PC-3 (cell line): Measurements from ENCODE around the gene CHRNA5. TPM values are rescaled to one million over a fixed set of nuclear protein-coding genes. Genes with fewer than 3 reads are reported as not detected.
"Not testable (repeated sequence)": the region's sequence is repeated elsewhere in the genome, so short reads cannot be mapped to it uniquely, and the experiment has no call there.

Source experiments
- ATAC-seq: fragments of 200-7000 bp; cut with Tn5 transposase; 2 replicates; pipeline ENCODE4 v1.9.1; 2020; ENCODE audit warnings: mild to moderate bottlenecking, moderate library complexity
- Bru-seq: library from RNA; stranded (reverse); fragments of 400-500 nt; gene quantifications from one replicate; lab custom pipeline; 2021; lab: Mats Ljungman, UMichigan
- BruChase-seq, 2 experiments: library from RNA; stranded (reverse); fragments of 400-500 nt; gene quantifications; one replicate each; lab custom pipeline; 2021; lab: Mats Ljungman, UMichigan
- BruUV-seq: library from RNA; stranded (reverse); fragments of 400-500 nt; replicated peaks from 2 replicates; lab custom pipeline; 2021; lab: Mats Ljungman, UMichigan
- CTCF ChIA-PET: fragments of 300-600 bp; sonication (Branson Sonifier 250); formaldehyde crosslinking; loops from one replicate; lab custom pipeline; 2022; ENCODE audit warnings: antibody characterized with exemption; lab: Charles Lee
- POLR2A ChIA-PET: fragments of 300-600 bp; sonication (Branson Sonifier 250); formaldehyde crosslinking; loops from one replicate; lab custom pipeline; 2022; ENCODE audit warnings: antibody characterized with exemption; ENCODE audit not compliant: unreplicated experiment; lab: Charles Lee
- DNase-seq: peaks from one replicate; pipeline ENCODE4 v3.0.0-alpha.2; 2015
- H2AFZ ChIP-seq: fragments of 300-600 bp; sonication (generic); 2 replicates; pipeline ENCODE4 v1.6.0; 2016; ENCODE audit warnings: antibody characterized with exemption, low read length
- H3F3A ChIP-seq: fragments of 300-600 bp; sonication (generic); one replicate; pipeline ENCODE4 v1.6.0; 2017; ENCODE audit warnings: antibody characterized with exemption, low read length, control low read depth, mild to moderate bottlenecking; ENCODE audit not compliant: unreplicated experiment
- H3K27ac ChIP-seq: fragments of 300-600 bp; sonication (generic); 2 replicates; pipeline ENCODE4 v1.5.1; 2016; ENCODE audit warnings: mild to moderate bottlenecking, low read length
- H3K27me3 ChIP-seq: fragments of 300-600 bp; sonication (generic); 2 replicates; pipeline ENCODE4 v1.6.1; 2016; ENCODE audit warnings: low read length, mixed read lengths
- H3K36me3 ChIP-seq: fragments of 300-600 bp; sonication (generic); 2 replicates; pipeline ENCODE4 v1.6.1; 2016; ENCODE audit warnings: low read depth, mixed run types, low read length, mixed read lengths
- H3K4me1 ChIP-seq: fragments of 300-600 bp; sonication (generic); 2 replicates; pipeline ENCODE4 v1.5.1; 2016; ENCODE audit warnings: low read length; ENCODE audit not compliant: insufficient read depth
- H3K4me2 ChIP-seq: fragments of 300-600 bp; sonication (generic); 2 replicates; pipeline ENCODE4 v1.6.0; 2016; ENCODE audit warnings: low read length
- H3K4me3 ChIP-seq: fragments of 300-600 bp; sonication (generic); 2 replicates; pipeline ENCODE4 v1.5.1; 2016; ENCODE audit warnings: mild to moderate bottlenecking, low read length, mixed read lengths
- H3K79me2 ChIP-seq: fragments of 300-600 bp; sonication (generic); 2 replicates; pipeline ENCODE4 v1.6.1; 2017; ENCODE audit warnings: low read length, mixed read lengths
- H3K9ac ChIP-seq: fragments of 300-600 bp; sonication (generic); 2 replicates; pipeline ENCODE4 v1.6.0; 2016; ENCODE audit warnings: mild to moderate bottlenecking, low read length
- H3K9me2 ChIP-seq: fragments of 300-600 bp; sonication (generic); replicated peaks from 2 replicates; pipeline ENCODE4 v1.6.1; 2016; ENCODE audit warnings: mixed run types, low read length, mixed read lengths
- H3K9me3 ChIP-seq: fragments of 300-600 bp; sonication (generic); 2 replicates; pipeline ENCODE4 v1.6.1; 2016; ENCODE audit warnings: low read length, mixed read lengths
- H4K20me1 ChIP-seq: fragments of 300-600 bp; sonication (generic); 2 replicates; pipeline ENCODE4 v1.6.1; 2016; ENCODE audit warnings: low read length, mixed read lengths
- EZH2 ChIP-seq: fragments of 300-600 bp; sonication (generic); IDR thresholded peaks from one replicate; pipeline ENCODE4 v1.6.1; 2017; ENCODE audit warnings: antibody characterized with exemption, mild to moderate bottlenecking, low read length; ENCODE audit not compliant: unreplicated experiment
- EZH2phosphoT487 ChIP-seq: fragments of 300-600 bp; sonication (generic); IDR thresholded peaks from 2 replicates; pipeline ENCODE4 v1.6.1; 2018; ENCODE audit warnings: mild to moderate bottlenecking, antibody characterized with exemption, low read length, borderline replicate concordance
- intact Hi-C: fragments of 100-400 bp; cut with micrococcal nuclease; formaldehyde crosslinking; loops from 2 replicates; pipeline ENCODE4 v1.9.0; 2023
- long read RNA-seq: library from polyadenylated mRNA; unstranded; transcript quantifications from one replicate; pipeline ENCODE4 v2.0.0, GENCODE V29; 2021; ENCODE audit not compliant: unreplicated experiment
- total RNA-seq: library from RNA; depleted of rRNA; stranded (reverse); fragments of >200 nt; gene quantifications from 2 replicates; pipeline ENCODE4 v1.2.3, GENCODE V29; 2014; rRNA removed
- TF ChIP-seq, protein P1 (sequence below): fragments of 300-600 bp; sonication (generic); conservative IDR thresholded peaks from 2 replicates; pipeline ENCODE4 v1.5.1; 2017; ENCODE audit warnings: antibody characterized with exemption, low read depth, mild to moderate bottlenecking, low read length

The CHRNA5 gene
- total RNA-seq (8.4 and 11.0 TPM in 2 replicates), Bru-seq, nascent RNA (percentile 48 among the genes with signal in this experiment), BruChase-seq, experiment 1, labeled RNA remaining after a 6-hour chase (percentile 57 among the genes with signal in this experiment), BruChase-seq, experiment 2, labeled RNA remaining after a 2-hour chase (percentile 48 among the genes with signal in this experiment)
- long read RNA-seq, transcript CHRNA5-201 (6 exons, 3,623 nt): major isoform, 12 of 22 reads
- long read RNA-seq, partial matches to known transcripts: 4 of 22 reads
- long read RNA-seq, other reads (novel, unspliced or antisense): 6 of 22 reads

DNA sequence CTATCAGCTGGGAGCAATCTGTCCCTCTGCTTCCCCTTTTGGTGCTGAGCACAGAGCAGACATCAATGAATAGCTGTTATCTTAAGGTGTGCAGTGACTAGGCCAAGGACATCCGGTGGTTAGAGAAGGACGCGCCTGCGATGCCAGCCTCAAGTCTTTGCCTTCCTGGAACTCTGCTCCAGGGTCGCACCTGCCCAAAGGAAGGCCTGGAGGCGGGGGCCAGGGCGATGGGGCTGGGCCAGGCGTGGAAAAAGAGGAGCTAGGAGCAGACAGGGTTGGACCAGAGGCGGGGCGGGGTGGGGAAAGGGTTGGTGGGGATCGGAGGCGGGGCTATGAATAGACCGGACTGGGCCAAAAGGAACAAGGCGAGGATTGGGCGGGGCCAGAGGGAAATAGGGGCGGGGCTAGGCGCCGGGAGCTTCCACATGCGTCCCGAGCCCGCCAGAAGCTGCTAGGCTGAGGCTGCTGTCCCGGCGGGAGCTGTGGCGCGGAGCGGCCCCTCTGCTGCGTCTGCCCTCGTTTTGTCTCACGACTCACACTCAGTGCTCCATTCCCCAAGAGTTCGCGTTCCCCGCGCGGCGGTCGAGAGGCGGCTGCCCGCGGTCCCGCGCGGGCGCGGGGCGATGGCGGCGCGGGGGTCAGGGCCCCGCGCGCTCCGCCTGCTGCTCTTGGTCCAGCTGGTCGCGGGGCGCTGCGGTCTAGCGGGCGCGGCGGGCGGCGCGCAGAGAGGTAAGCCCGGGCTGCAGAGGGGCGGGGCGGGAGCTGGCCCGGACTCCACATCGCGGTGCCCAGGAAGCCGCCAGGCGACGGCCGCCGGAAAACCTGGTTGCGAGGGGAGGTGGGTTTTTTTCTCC lies at the start of gene CHRNA5:
TSS of gene CHRNA5 (plus strand) at position 424 of the 854 bp plus-strand sequence. CDS start at position 624, 200 bp downstream.
- Histone ChIP-seq H3K27me3 (no peaks in the 10 kb centered on the region), H2AFZ (peak within 1 kb of the TSS; percentile 89), H3K9me3 (no peaks in the 10 kb centered on the region), H3K4me2 (peak within 1 kb of the TSS; percentile 84), H3K4me3 (peak within 1 kb of the TSS; percentile 77), H4K20me1 (no peaks in the 10 kb centered on the region), H3K79me2 (peaks cover 28% of the 10 kb centered on the region), H3F3A (peaks cover 6% of the 10 kb centered on the region), H3K4me1 (peaks cover 4% of the 10 kb centered on the region), H3K9ac (peak within 1 kb of the TSS; percentile 45), H3K27ac (0 out of 2 replicates have a peak within 1 kb of the TSS, but pooled peaks have one; percentile 26), H3K9me2 (no peaks in the 10 kb centered on the region), H3K36me3 (no peaks in the 10 kb centered on the region)
- ChIA-PET CTCF (interaction anchor here (0.6 kb wide), 2 partner anchors 56 to 300 kb away, joined by 3 to 5 read pairs; no protein-coding TSS in a partner anchor), POLR2A (interaction anchor here (0.5 to 1.2 kb wide), 8 partner anchors 9 to 530 kb away, joined by 3 to 24 read pairs (median 4); partner anchors contain the start of genes HYKK, PSMA4 and SKIC8)
- ATAC-seq (peak; percentile 81), DNase-seq (peak; percentile 88)
- TF ChIP-seq, protein P1, sequence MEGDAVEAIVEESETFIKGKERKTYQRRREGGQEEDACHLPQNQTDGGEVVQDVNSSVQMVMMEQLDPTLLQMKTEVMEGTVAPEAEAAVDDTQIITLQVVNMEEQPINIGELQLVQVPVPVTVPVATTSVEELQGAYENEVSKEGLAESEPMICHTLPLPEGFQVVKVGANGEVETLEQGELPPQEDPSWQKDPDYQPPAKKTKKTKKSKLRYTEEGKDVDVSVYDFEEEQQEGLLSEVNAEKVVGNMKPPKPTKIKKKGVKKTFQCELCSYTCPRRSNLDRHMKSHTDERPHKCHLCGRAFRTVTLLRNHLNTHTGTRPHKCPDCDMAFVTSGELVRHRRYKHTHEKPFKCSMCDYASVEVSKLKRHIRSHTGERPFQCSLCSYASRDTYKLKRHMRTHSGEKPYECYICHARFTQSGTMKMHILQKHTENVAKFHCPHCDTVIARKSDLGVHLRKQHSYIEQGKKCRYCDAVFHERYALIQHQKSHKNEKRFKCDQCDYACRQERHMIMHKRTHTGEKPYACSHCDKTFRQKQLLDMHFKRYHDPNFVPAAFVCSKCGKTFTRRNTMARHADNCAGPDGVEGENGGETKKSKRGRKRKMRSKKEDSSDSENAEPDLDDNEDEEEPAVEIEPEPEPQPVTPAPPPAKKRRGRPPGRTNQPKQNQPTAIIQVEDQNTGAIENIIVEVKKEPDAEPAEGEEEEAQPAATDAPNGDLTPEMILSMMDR: no peak
- intact Hi-C loops: loop anchor here (2.0 kb wide), 1 partner anchor 19 kb away; no protein-coding TSS in a partner anchor
- no TSS peak for BruUV-seq

- H3K9me2 ChIP-seq, H3K79me2 ChIP-seq, intact Hi-C loops, DNase-seq, BruUV-seq, H2AFZ ChIP-seq, H3K4me1 ChIP-seq, ATAC-seq, H3K4me3 ChIP-seq, H3K36me3 ChIP-seq, H3F3A ChIP-seq, H3K9me3 ChIP-seq, H3K27ac ChIP-seq, H3K4me2 ChIP-seq, H3K27me3 ChIP-seq, H3K9ac ChIP-seq, H4K20me1 ChIP-seq, POLR2A ChIA-PET, CTCF ChIA-PET: not testable (repeated sequence)
Measured at GRCh38 chr15:78520035-78520434, 45.3 kb upstream of the CHRNA5 start.

- H3K4me1 ChIP-seq: no peaks in the 10 kb centered on the region
- intact Hi-C loops: no loop called here
- H3K9me3 ChIP-seq: no peaks in the 10 kb centered on the region
- H3F3A ChIP-seq: no peaks in the 10 kb centered on the region
- H3K9ac ChIP-seq: no peak overlapping the region
- no peak for TF ChIP-seq EZH2phosphoT487
- TF ChIP-seq EZH2: no peak
- TF ChIP-seq, protein P1: no peak
- H3K4me3 ChIP-seq: no peak overlapping the region
- H3K79me2 ChIP-seq: no peaks in the 10 kb centered on the region
- H2AFZ ChIP-seq: no peak overlapping the region
- H3K36me3 ChIP-seq: no peaks in the 10 kb centered on the region
- ChIA-PET POLR2A (no interaction called here), CTCF (no interaction called here)
- H4K20me1 ChIP-seq: no peaks in the 10 kb centered on the region
- DNase-seq (no peak), ATAC-seq (no peak)
- no peak overlapping the region for H3K4me2 ChIP-seq
- BruUV-seq: no TSS peak
- H3K9me2 ChIP-seq: no peaks in the 10 kb centered on the region
- H3K27ac ChIP-seq: no peak overlapping the region
- H3K27me3 ChIP-seq: no peaks in the 10 kb centered on the region
Measured at GRCh38 chr15:78524230-78524629, 41.1 kb upstream of the CHRNA5 start.
